CD8-positive, alpha-beta memory T cell (primary cell): Measurements from ENCODE around the gene CAPN13. TPM values are rescaled to one million over a fixed set of nuclear protein-coding genes. Genes with fewer than 3 reads are reported as not detected.

ENCODE experiments used
- CTCF ChIA-PET: fragments of 350-600 bp; sonication (Branson Sonifier 250); formaldehyde crosslinking; loops from one replicate; lab custom pipeline; 2021; ENCODE audit warnings: antibody characterized with exemption; lab: Charles Lee
- POLR2A ChIA-PET: fragments of 350-600 bp; sonication (Branson Sonifier 250); formaldehyde crosslinking; loops from one replicate; lab custom pipeline; 2021; ENCODE audit warnings: antibody characterized with exemption; lab: Charles Lee
- DNase-seq, 5 donors: peaks; one replicate each; pipeline versions ENCODE4 v3.0.0 to v3.0.0-alpha.2; 2020 to 2022; ENCODE audit warnings: mixed read lengths in 1 of 5
- H3K27ac ChIP-seq: one replicate; pipeline ENCODE4 v1.7.0; 2013; ENCODE audit warnings: low read depth, mild to moderate bottlenecking, low read length, moderate library complexity
- H3K27me3 ChIP-seq: 2 replicates; pipeline ENCODE4 v1.7.0; 2013; ENCODE audit warnings: low read length, mild to moderate bottlenecking; ENCODE audit not compliant: insufficient read depth, poor library complexity, severe bottlenecking
- H3K36me3 ChIP-seq: 2 replicates; pipeline ENCODE4 v1.7.0; 2013; ENCODE audit warnings: mild to moderate bottlenecking, low read length, moderate library complexity; ENCODE audit not compliant: insufficient read depth
- H3K4me1 ChIP-seq: 2 replicates; pipeline ENCODE4 v1.7.0; 2013; ENCODE audit warnings: mild to moderate bottlenecking, low read length, moderate library complexity; ENCODE audit not compliant: insufficient read depth
- H3K4me3 ChIP-seq: 2 replicates; pipeline ENCODE4 v1.7.0; 2013; ENCODE audit warnings: mild to moderate bottlenecking, low read length
- H3K9me3 ChIP-seq: 2 replicates; pipeline ENCODE4 v1.7.0; 2013; ENCODE audit warnings: mild to moderate bottlenecking, low read length
- H3K27ac Mint-ChIP-seq, 8 donors: one replicate each; pipeline ENCODE4 v1.8.0; 2020 to 2021; ENCODE audit warnings: mixed read lengths in 8 of 8, mild to moderate bottlenecking in 6 of 8, inconsistent platforms in 3 of 8, moderate library complexity in 3 of 8
- H3K27me3 Mint-ChIP-seq, 2 donors: one replicate each; pipeline ENCODE4 v1.8.0; 2020 to 2021; ENCODE audit warnings: mixed read lengths in 2 of 2, mild to moderate bottlenecking in 1 of 2, moderate library complexity in 1 of 2
- H3K36me3 Mint-ChIP-seq, 3 donors: one replicate each; pipeline ENCODE4 v1.8.0; 2020 to 2021; ENCODE audit warnings: mixed read lengths in 3 of 3, inconsistent platforms in 1 of 3, mild to moderate bottlenecking in 1 of 3
- H3K4me1 Mint-ChIP-seq, 3 donors: one replicate each; pipeline ENCODE4 v1.8.0; 2020 to 2021; ENCODE audit warnings: mixed read lengths in 3 of 3, inconsistent platforms in 1 of 3, mild to moderate bottlenecking in 1 of 3
- H3K4me3 Mint-ChIP-seq, 7 donors: one replicate each; pipeline ENCODE4 v1.8.0; 2020 to 2021; ENCODE audit warnings: mixed read lengths in 7 of 7, mild to moderate bottlenecking in 6 of 7, moderate library complexity in 4 of 7, inconsistent platforms in 2 of 7
- H3K9me3 Mint-ChIP-seq, 5 donors: one replicate each; pipeline ENCODE4 v1.8.0; 2020 to 2022; ENCODE audit warnings: mixed read lengths in 5 of 5, mild to moderate bottlenecking in 3 of 5, moderate library complexity in 2 of 5, inconsistent platforms in 1 of 5
- polyA plus RNA-seq: library from polyadenylated mRNA; unstranded; fragments of 300-500 nt; fragmentation: Illumina TruSeq; gene quantifications from one replicate; pipeline ENCODE4 v1.2.3, GENCODE V29; 2021
- total RNA-seq, 2 experiments: library from RNA; stranded (reverse); gene quantifications; one replicate each; pipeline ENCODE4 v1.2.3, GENCODE V29; 2021

The CAPN13 gene
- total and polyA plus RNA-seq, 3 experiments from 2014 or later, result not detected

DNA sequence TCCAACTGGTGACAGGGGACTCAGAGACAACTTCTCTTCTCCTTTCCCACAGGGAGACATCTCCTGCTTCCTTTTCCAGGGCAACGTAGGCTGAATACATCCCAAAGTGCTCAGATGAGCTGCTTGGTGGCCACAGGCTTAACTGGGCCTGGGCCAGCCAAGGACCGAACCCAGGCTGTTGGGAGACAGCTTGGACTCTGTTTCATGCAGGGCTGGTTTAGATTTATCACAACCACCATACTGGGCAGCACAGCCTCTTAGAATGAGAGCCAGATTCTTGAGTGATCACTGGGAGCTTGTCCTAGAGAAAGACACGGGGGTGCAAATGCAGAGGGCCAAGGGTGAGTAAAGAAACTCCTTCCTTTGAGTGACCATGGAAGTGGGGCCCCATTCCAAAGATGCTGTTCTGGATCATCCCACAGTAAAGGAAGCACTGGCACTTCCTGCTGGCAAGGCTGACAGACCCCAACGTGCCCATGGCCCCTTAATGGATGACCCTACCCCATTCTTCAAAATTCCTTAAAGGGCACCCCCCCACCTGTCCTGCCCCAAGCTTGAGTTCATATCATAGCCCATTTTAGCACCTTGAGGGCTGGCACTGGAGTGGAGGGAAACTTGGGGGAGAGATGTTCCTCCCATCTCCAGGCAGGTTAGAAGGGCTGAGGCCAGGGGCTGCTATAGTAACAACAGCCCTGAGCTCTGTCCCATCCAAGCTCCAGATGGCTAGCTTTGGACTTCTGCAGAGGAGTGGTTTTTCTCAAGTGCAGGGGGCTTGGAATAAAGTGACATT lies 84.1 kb downstream of the CAPN13 start:
- Mint-ChIP-seq H3K36me3 (no peaks in the 10 kb centered on the region), H3K27me3 (peaks cover 13 to 39% of the 10 kb centered on the region in 2 donors), H3K4me1 (no peaks in the 10 kb centered on the region), H3K27ac (no peak overlapping the region), H3K4me3 (no peak overlapping the region), H3K9me3 (no peaks in the 10 kb centered on the region)
- ChIA-PET CTCF (interaction anchor here (2.3 to 2.5 kb wide), 2 partner anchors 9 to 12 kb away, joined by 6 to 10 read pairs; no protein-coding TSS in a partner anchor), POLR2A (no interaction called here)
- Histone ChIP-seq H3K36me3 (no peaks in the 10 kb centered on the region), H3K27ac (no peak overlapping the region), H3K4me1 (no peaks in the 10 kb centered on the region), H3K9me3 (no peaks in the 10 kb centered on the region), H3K4me3 (no peak overlapping the region), H3K27me3 (peaks cover 4% of the 10 kb centered on the region)
- no peak for DNase-seq

- H3K4me1 Mint-ChIP-seq, result no peaks in the 10 kb centered on the region
- H3K4me3 Mint-ChIP-seq, result peak overlapping the region in 1 of 7 donors; percentile 32
- H3K36me3 ChIP-seq, result no peaks in the 10 kb centered on the region
- POLR2A ChIA-PET, result no interaction called here
- H3K27me3 ChIP-seq, result peaks cover 4% of the 10 kb centered on the region
- H3K36me3 Mint-ChIP-seq, result no peaks in the 10 kb centered on the region
- DNase-seq, result no peak
- H3K4me3 ChIP-seq, result no peak overlapping the region
- peaks cover 13 to 39% of the 10 kb centered on the region in 2 donors for H3K27me3 Mint-ChIP-seq
- H3K27ac Mint-ChIP-seq, result no peak overlapping the region
- CTCF ChIA-PET, result interaction anchor here (1.2 to 2.5 kb wide), 3 partner anchors 8 to 11 kb away, joined by 3 to 10 read pairs (median 6); no protein-coding TSS in a partner anchor
- no peaks in the 10 kb centered on the region for H3K4me1 ChIP-seq
- no peaks in the 10 kb centered on the region for H3K9me3 Mint-ChIP-seq
- no peak overlapping the region for H3K27ac ChIP-seq
- H3K9me3 ChIP-seq, result no peaks in the 10 kb centered on the region
Observed at GRCh38 chr2:30721668-30722647, 85.3 kb downstream of the CAPN13 start.

GRCh38 chr2:30721241-30721640 lies 86.0 kb downstream of the CAPN13 start:
- Histone ChIP-seq H3K4me1 (no peaks in the 10 kb centered on the region), H3K9me3 (no peaks in the 10 kb centered on the region), H3K4me3 (no peak overlapping the region), H3K27ac (no peak overlapping the region), H3K27me3 (peaks cover 4% of the 10 kb centered on the region), H3K36me3 (no peaks in the 10 kb centered on the region)
- no peaks in the 10 kb centered on the region for H3K9me3 Mint-ChIP-seq
- H3K27me3 Mint-ChIP-seq, result peaks cover 13 to 39% of the 10 kb centered on the region in 2 donors
- H3K4me3 Mint-ChIP-seq, result no peak overlapping the region
- H3K4me1 Mint-ChIP-seq, result no peaks in the 10 kb centered on the region
- no peaks in the 10 kb centered on the region for H3K36me3 Mint-ChIP-seq
- ChIA-PET POLR2A (no interaction called here), CTCF (interaction anchor here (1.2 kb wide), 1 partner anchor 10 kb away, joined by 3 read pairs; no protein-coding TSS in a partner anchor)
- DNase-seq, result no peak
- H3K27ac Mint-ChIP-seq, result no peak overlapping the region

DNA sequence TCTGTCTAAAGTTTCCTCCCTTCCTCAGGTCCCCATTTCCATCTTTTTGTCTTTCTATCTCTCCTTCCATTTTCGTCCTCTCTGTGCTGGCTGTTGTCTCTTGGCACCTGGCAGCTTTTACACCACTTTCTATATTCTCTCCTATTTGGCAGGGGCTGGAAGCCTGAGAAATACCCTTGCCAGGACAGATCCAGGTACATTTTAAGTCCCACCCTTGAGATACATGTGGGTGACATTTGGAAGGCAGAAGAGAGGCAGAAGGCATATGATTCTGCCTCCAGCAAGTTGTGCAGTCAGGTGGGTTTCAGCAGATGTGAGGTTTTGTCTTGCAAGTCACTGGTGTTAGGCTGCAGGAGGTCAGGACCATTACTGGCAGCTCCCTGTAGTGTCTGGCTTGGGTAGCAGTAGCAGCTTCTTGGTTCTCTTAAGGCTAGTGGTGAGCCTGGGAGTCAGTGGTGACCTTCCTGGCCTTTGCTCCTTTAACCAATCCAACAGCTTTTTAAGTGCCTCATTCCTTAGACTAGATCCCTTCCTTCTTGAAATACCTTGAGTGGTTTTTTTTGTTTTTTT lies 90.1 kb downstream of the CAPN13 start:
- H3K4me3 Mint-ChIP-seq, result no peak overlapping the region
- H3K36me3 ChIP-seq, result no peaks in the 10 kb centered on the region
- no peak for DNase-seq
- POLR2A ChIA-PET, result no interaction called here
- CTCF ChIA-PET, result interaction anchor here (0.8 to 11.8 kb wide), 5 partner anchors 8 to 617 kb away, joined by 3 to 152 read pairs (median 4); no protein-coding TSS in a partner anchor
- no peaks in the 10 kb centered on the region for H3K27me3 ChIP-seq
- no peak overlapping the region for H3K4me3 ChIP-seq
- peaks cover 5% of the 10 kb centered on the region for H3K4me1 ChIP-seq
- H3K9me3 ChIP-seq, result no peaks in the 10 kb centered on the region
- H3K36me3 Mint-ChIP-seq, result no peaks in the 10 kb centered on the region
- no peaks in the 10 kb centered on the region for H3K9me3 Mint-ChIP-seq
- H3K27me3 Mint-ChIP-seq, result peaks cover 3 to 5% of the 10 kb centered on the region in 2 donors
- H3K27ac Mint-ChIP-seq, result peak overlapping the region in 2 of 8 donors; percentile 25 to 27
- H3K4me1 Mint-ChIP-seq, result peaks cover 0 to 5% (median 4%) of the 10 kb centered on the region in 3 donors
- no peak overlapping the region for H3K27ac ChIP-seq

DNA sequence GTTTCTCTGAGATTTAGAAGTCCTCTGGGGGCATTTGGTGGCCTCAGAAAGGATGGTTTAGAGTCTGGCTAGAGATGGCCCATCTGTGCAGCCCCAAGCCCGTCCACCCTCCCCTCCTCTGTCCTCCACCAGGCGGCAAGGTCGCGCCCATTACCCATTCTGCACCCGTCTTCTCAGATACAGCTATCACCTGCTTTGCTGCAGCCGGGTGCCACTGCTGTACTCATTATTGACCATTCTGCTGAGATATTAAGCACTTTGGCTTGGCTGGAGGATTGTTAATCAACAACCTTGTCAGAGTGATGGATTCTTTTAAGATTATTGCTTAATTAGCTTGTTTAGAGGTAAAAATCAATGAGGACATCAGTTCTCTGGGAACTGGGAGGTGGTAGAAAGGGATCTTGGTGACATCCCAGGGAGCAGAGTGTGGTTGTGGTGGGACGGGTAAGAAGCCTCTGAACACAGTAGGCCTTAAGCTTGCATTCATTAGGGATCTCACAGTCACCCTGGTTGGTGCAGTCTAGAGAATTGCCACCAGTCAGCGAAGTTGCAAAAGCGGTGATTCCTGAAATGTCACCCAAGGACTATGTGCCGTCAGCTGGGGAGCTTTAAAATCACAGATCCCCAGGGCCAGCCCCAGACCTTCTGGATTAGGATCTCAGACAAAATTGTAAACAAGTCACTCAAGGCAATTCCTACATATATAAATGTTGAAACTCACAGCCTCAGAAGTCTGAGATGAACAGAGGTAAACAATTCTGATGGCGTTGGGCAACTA lies 90.9 kb downstream of the CAPN13 start:
- H3K27ac ChIP-seq, result no peak overlapping the region
- H3K27ac Mint-ChIP-seq, result peak overlapping the region in 1 of 8 donors; percentile 27
- H3K4me1 ChIP-seq, result peaks cover 5% of the 10 kb centered on the region
- H3K27me3 Mint-ChIP-seq, result peaks cover 3 to 5% of the 10 kb centered on the region in 2 donors
- H3K4me3 ChIP-seq, result no peak overlapping the region
- POLR2A ChIA-PET, result no interaction called here
- CTCF ChIA-PET, result interaction anchor here (0.9 to 11.8 kb wide), 5 partner anchors 9 to 617 kb away, joined by 3 to 152 read pairs (median 4); no protein-coding TSS in a partner anchor
- H3K9me3 ChIP-seq, result no peaks in the 10 kb centered on the region
- H3K4me1 Mint-ChIP-seq, result peaks cover 0 to 5% (median 4%) of the 10 kb centered on the region in 3 donors
- no peak overlapping the region for H3K4me3 Mint-ChIP-seq
- H3K36me3 ChIP-seq, result no peaks in the 10 kb centered on the region
- no peaks in the 10 kb centered on the region for H3K9me3 Mint-ChIP-seq
- no peaks in the 10 kb centered on the region for H3K36me3 Mint-ChIP-seq
- no peak for DNase-seq
- no peaks in the 10 kb centered on the region for H3K27me3 ChIP-seq

DNA sequence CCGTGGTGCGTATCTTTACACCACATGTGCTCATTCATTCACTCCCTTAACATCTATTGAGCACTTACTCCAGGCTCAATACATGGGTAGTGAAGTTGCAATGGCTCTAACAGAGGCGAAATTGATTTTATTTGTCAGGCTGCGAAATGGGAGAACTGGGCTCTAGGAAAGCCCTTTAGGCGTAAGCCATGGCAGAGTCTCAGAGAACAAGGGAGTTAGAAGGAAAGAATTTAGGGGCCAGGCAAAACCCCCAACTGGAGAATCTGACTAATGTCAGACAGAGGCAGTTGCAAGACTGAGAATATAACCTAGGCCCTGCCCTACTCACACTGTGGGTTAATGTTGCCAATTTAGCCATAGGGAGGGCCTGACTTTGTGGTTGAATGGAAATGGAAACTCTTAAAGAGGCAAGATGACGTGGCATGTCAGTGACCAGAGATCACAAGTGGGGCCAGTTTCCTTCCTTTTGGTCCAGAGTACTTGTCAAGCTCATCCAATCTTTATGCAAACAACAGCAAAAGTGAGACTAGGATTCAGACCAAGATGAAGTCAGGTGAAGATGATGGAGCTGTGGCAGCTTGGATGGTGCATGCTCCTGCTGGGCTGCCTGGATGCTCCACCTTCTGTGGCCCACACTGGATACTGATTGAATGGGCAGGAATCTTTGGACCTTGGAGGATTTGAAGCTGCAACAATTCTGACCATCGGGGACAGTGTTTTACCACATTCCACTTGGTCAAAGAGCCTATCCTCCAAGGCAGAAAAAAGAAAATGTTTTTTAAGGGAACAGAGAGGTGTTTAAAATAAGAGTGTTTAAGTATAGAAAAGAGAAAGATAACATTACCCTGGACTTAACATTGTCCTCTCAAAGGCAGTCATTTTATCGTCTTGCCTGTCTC lies 92.2 kb downstream of the CAPN13 start:
- no peaks in the 10 kb centered on the region for H3K9me3 Mint-ChIP-seq
- H3K4me1 ChIP-seq, result peaks cover 5% of the 10 kb centered on the region
- peak overlapping the region in 2 of 8 donors; percentile 22 to 81 for H3K27ac Mint-ChIP-seq
- CTCF ChIA-PET, result interaction anchor here (0.8 to 11.8 kb wide), 9 partner anchors 8 to 807 kb away, joined by 3 to 292 read pairs (median 10); partner anchors contain the start of gene YPEL5
- no peaks in the 10 kb centered on the region for H3K36me3 ChIP-seq
- H3K27me3 ChIP-seq, result no peaks in the 10 kb centered on the region
- no peak overlapping the region for H3K27ac ChIP-seq
- POLR2A ChIA-PET, result no interaction called here
- no peak overlapping the region for H3K4me3 Mint-ChIP-seq
- no peaks in the 10 kb centered on the region for H3K36me3 Mint-ChIP-seq
- peaks cover 0 to 5% (median 4%) of the 10 kb centered on the region in 3 donors for H3K4me1 Mint-ChIP-seq
- no peak for DNase-seq
- no peak overlapping the region for H3K4me3 ChIP-seq
- no peaks in the 10 kb centered on the region for H3K9me3 ChIP-seq
- peaks cover 0 to 1% of the 10 kb centered on the region in 2 donors for H3K27me3 Mint-ChIP-seq
